GM23338 (cell line): ENCODE measurements around the gene RCL1. TPM values are rescaled to one million over a fixed set of nuclear protein-coding genes. Genes with fewer than 3 reads are reported as not detected.
"Not testable (repeated sequence)": the region's sequence is repeated elsewhere in the genome, so short reads cannot be mapped to it uniquely, and the experiment has no call there.

Experiments
- ATAC-seq: fragments of 200-7000 bp; cut with Tn5 transposase; 3 replicates; pipeline ENCODE4 v1.9.1; 2020
- DNase-seq: peaks from one replicate; pipeline ENCODE4 v3.0.0-alpha.2; 2015; ENCODE audit warnings: low spot score
- H2AFZ ChIP-seq: fragments of 200-600 bp; sonication (generic); 2 replicates; pipeline ENCODE4 v1.8.0; 2016; ENCODE audit warnings: antibody characterized with exemption, mild to moderate bottlenecking, moderate library complexity
- H3F3A ChIP-seq: fragments of 200-600 bp; sonication (generic); replicated peaks from 2 replicates; pipeline ENCODE4 v1.8.0; 2017; ENCODE audit warnings: antibody characterized with exemption, mixed run types, low read depth
- H3K27ac ChIP-seq: fragments of 200-600 bp; sonication (generic); 2 replicates; pipeline ENCODE4 v1.6.1; 2016; ENCODE audit warnings: low read depth
- H3K27me3 ChIP-seq: fragments of 200-600 bp; sonication (generic); 2 replicates; pipeline ENCODE4 v1.8.0; 2016; ENCODE audit warnings: mild to moderate bottlenecking, mixed run types, moderate library complexity; ENCODE audit not compliant: insufficient read depth
- H3K36me3 ChIP-seq: fragments of 200-600 bp; sonication (generic); 2 replicates; pipeline ENCODE4 v1.8.0; 2016; ENCODE audit warnings: mild to moderate bottlenecking; ENCODE audit not compliant: insufficient read depth
- H3K4me1 ChIP-seq: fragments of 200-600 bp; sonication (generic); 2 replicates; pipeline ENCODE4 v1.8.0; 2016; ENCODE audit warnings: mild to moderate bottlenecking, moderate library complexity; ENCODE audit not compliant: insufficient read depth
- H3K4me2 ChIP-seq: fragments of 200-600 bp; sonication (generic); 2 replicates; pipeline ENCODE4 v1.7.1; 2017; ENCODE audit warnings: mixed run types
- H3K4me3 ChIP-seq: fragments of 200-600 bp; sonication (generic); 2 replicates; pipeline ENCODE4 v1.6.1; 2016; ENCODE audit warnings: mixed run types
- H3K79me2 ChIP-seq: fragments of 200-600 bp; sonication (generic); replicated peaks from 2 replicates; pipeline ENCODE4 v1.8.0; 2017; ENCODE audit warnings: mild to moderate bottlenecking; ENCODE audit not compliant: insufficient read depth
- H3K9me2 ChIP-seq: fragments of 200-600 bp; sonication (generic); 2 replicates; pipeline ENCODE4 v1.8.0; 2017; ENCODE audit not compliant: insufficient read depth
- H4K20me1 ChIP-seq: fragments of 200-600 bp; sonication (generic); replicated peaks from 2 replicates; pipeline ENCODE4 v1.8.0; 2017; ENCODE audit warnings: mild to moderate bottlenecking; ENCODE audit not compliant: insufficient read depth
- H3K27ac Mint-ChIP-seq: 2 replicates; pipeline ENCODE4 v1.8.0; 2020; ENCODE audit warnings: inconsistent platforms, mild to moderate bottlenecking, moderate library complexity, mixed read lengths
- H3K27me3 Mint-ChIP-seq: 3 replicates; pipeline ENCODE4 v1.8.0; 2022; ENCODE audit warnings: low read depth, mild to moderate bottlenecking, moderate library complexity, mixed read lengths, inconsistent platforms; ENCODE audit not compliant: insufficient read depth, poor library complexity
- H3K36me3 Mint-ChIP-seq: 3 replicates; pipeline ENCODE4 v1.8.0; 2021; ENCODE audit warnings: low read depth, mild to moderate bottlenecking, inconsistent platforms, moderate library complexity, mixed read lengths
- H3K4me1 Mint-ChIP-seq: 3 replicates; pipeline ENCODE4 v1.8.0; 2020; ENCODE audit warnings: mild to moderate bottlenecking, inconsistent platforms, mixed read lengths
- H3K4me3 Mint-ChIP-seq: 3 replicates; pipeline ENCODE4 v1.8.0; 2021; ENCODE audit warnings: moderate library complexity, mild to moderate bottlenecking, inconsistent platforms, mixed read lengths
- H3K9me3 Mint-ChIP-seq: 3 replicates; pipeline ENCODE4 v1.8.0; 2020; ENCODE audit warnings: moderate library complexity, mild to moderate bottlenecking, inconsistent platforms, mixed read lengths
- CREB1 ChIP-seq: fragments of 250-450 bp; sonication (Bioruptor Pico); IDR thresholded peaks from 2 replicates; pipeline ENCODE4 v1.5.0; 2020; ENCODE audit warnings: low read depth, mild to moderate bottlenecking, moderate library complexity
- EZH2phosphoT487 ChIP-seq: fragments of 200-600 bp; sonication (generic); IDR thresholded peaks from one replicate; pipeline ENCODE4 v1.8.1; 2018; ENCODE audit warnings: antibody characterized with exemption; ENCODE audit not compliant: unreplicated experiment
- JUNB ChIP-seq: IDR thresholded peaks from one replicate; pipeline ENCODE4 v1.6.1; 2016; ENCODE audit warnings: antibody characterized with exemption; ENCODE audit not compliant: unreplicated experiment
- NANOG ChIP-seq: IDR thresholded peaks from 2 replicates; pipeline ENCODE4 v1.6.1; 2016; ENCODE audit warnings: antibody characterized with exemption, borderline replicate concordance
- POLR2AphosphoS5 ChIP-seq: IDR thresholded peaks from 2 replicates; pipeline ENCODE4 v1.6.1; 2016; ENCODE audit warnings: antibody characterized with exemption, low read depth
- STAT1 ChIP-seq: IDR thresholded peaks from one replicate; pipeline ENCODE4 v1.6.1; 2016; ENCODE audit warnings: antibody characterized with exemption; ENCODE audit not compliant: unreplicated experiment
- ZNF114 ChIP-seq: fragments of 250-450 bp; sonication (Bioruptor Pico); IDR thresholded peaks from 2 replicates; pipeline ENCODE4 v1.5.0; 2020; ENCODE audit warnings: mild to moderate bottlenecking, moderate library complexity
- polyA plus RNA-seq: library from polyadenylated mRNA; unstranded; fragments of >200 nt; fragmentation: Nextera tagmentation; extraction: Ambion mirVana; gene quantifications from 2 replicates; pipeline ENCODE4 v1.2.1, GENCODE V29; 2016
- total RNA-seq: library from RNA; depleted of rRNA; stranded (reverse); fragments of >200 nt; shearing (Covaris generic); gene quantifications from 2 replicates; pipeline ENCODE4 v1.2.3, GENCODE V29; 2014
- TF ChIP-seq, protein P1 (sequence below): IDR thresholded peaks from one replicate; pipeline ENCODE4 v1.6.1; 2018; ENCODE audit warnings: antibody characterized with exemption; ENCODE audit not compliant: unreplicated experiment
- TF ChIP-seq, protein P2 (sequence below), 2 experiments: fragments of 200-600 bp in 1 of 2; sonication (generic) in 1 of 2; conservative IDR thresholded peaks; 2 replicates each; pipeline versions ENCODE4 v1.5.1 to v1.6.1; 2016 to 2017; ENCODE audit warnings: antibody characterized with exemption in 2 of 2, low read depth in 2 of 2, mild to moderate bottlenecking in 2 of 2, moderate library complexity in 1 of 2
- TF ChIP-seq, protein P3 (sequence below): IDR thresholded peaks from 2 replicates; pipeline ENCODE4 v1.6.1; 2016; ENCODE audit warnings: antibody characterized with exemption
- TF ChIP-seq, protein P4 (sequence below): fragments of 250-450 bp; sonication (Bioruptor Pico); IDR thresholded peaks from 2 replicates; pipeline ENCODE4 v1.5.0; 2020; ENCODE audit warnings: mild to moderate bottlenecking, moderate library complexity

RCL1 gene
- total and polyA plus RNA-seq, 2 experiments from 2014 or later, result 19.3 to 41.2 TPM

DNA sequence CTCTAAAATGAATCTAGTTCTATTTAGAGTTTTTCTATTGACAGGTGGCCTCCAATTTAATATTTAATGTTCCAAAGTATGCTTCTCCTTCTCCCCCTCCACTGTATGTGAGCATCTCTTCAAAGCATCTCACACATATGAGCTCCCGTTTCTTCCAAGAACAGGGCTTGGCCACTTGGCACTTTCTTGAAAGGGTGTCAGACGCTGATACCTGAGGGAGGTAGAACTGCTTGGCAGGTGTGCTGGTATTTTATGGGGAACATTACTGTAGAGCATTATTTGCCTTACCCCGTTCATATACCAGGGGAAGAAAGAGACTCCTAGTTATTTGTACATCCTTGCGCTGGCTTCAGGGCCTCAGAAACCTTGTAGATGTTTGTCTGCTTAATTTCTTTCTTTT lies 1.9 kb downstream of the RCL1 start:
- ATAC-seq (no peak), DNase-seq (no peak)
- Histone ChIP-seq H3K27ac (no peak overlapping the region), H3K36me3 (no peaks in the 10 kb centered on the region), H3K79me2 (peaks cover 63% of the 10 kb centered on the region), H4K20me1 (peaks cover 34% of the 10 kb centered on the region), H3K27me3 (no peaks in the 10 kb centered on the region), H3F3A (0 out of 2 replicates have a peak, but pooled peaks cover 3% of the 10 kb centered on the region), H3K9me2 (no peaks in the 10 kb centered on the region), H3K4me2 (peak overlapping the region; percentile 98), H3K4me3 (peak overlapping the region; percentile 95), H2AFZ (no peak overlapping the region), H3K4me1 (peaks cover 27% of the 10 kb centered on the region)
- Mint-ChIP-seq H3K4me1 (peaks cover 41% of the 10 kb centered on the region), H3K4me3 (peak overlapping the region; percentile 97), H3K27ac (no peak overlapping the region), H3K27me3 (peaks cover 2% of the 10 kb centered on the region), H3K9me3 (peaks cover 6% of the 10 kb centered on the region; the same call in 2 of the 3 replicates), H3K36me3 (peaks cover 15% of the 10 kb centered on the region)
- TF ChIP-seq, protein P1, sequence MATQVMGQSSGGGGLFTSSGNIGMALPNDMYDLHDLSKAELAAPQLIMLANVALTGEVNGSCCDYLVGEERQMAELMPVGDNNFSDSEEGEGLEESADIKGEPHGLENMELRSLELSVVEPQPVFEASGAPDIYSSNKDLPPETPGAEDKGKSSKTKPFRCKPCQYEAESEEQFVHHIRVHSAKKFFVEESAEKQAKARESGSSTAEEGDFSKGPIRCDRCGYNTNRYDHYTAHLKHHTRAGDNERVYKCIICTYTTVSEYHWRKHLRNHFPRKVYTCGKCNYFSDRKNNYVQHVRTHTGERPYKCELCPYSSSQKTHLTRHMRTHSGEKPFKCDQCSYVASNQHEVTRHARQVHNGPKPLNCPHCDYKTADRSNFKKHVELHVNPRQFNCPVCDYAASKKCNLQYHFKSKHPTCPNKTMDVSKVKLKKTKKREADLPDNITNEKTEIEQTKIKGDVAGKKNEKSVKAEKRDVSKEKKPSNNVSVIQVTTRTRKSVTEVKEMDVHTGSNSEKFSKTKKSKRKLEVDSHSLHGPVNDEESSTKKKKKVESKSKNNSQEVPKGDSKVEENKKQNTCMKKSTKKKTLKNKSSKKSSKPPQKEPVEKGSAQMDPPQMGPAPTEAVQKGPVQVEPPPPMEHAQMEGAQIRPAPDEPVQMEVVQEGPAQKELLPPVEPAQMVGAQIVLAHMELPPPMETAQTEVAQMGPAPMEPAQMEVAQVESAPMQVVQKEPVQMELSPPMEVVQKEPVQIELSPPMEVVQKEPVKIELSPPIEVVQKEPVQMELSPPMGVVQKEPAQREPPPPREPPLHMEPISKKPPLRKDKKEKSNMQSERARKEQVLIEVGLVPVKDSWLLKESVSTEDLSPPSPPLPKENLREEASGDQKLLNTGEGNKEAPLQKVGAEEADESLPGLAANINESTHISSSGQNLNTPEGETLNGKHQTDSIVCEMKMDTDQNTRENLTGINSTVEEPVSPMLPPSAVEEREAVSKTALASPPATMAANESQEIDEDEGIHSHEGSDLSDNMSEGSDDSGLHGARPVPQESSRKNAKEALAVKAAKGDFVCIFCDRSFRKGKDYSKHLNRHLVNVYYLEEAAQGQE, result no peak
- TF ChIP-seq, protein P2, sequence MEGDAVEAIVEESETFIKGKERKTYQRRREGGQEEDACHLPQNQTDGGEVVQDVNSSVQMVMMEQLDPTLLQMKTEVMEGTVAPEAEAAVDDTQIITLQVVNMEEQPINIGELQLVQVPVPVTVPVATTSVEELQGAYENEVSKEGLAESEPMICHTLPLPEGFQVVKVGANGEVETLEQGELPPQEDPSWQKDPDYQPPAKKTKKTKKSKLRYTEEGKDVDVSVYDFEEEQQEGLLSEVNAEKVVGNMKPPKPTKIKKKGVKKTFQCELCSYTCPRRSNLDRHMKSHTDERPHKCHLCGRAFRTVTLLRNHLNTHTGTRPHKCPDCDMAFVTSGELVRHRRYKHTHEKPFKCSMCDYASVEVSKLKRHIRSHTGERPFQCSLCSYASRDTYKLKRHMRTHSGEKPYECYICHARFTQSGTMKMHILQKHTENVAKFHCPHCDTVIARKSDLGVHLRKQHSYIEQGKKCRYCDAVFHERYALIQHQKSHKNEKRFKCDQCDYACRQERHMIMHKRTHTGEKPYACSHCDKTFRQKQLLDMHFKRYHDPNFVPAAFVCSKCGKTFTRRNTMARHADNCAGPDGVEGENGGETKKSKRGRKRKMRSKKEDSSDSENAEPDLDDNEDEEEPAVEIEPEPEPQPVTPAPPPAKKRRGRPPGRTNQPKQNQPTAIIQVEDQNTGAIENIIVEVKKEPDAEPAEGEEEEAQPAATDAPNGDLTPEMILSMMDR (conservative IDR thresholded peaks at IDR 0.05; ENCODE audit: low read depth in 2 of 2), result no peak
- TF ChIP-seq STAT1 (no peak), JUNB (no peak), EZH2phosphoT487 (no peak), ZNF114 (CRISPR knock-in tag) (no peak), CREB1 (CRISPR knock-in tag) (no peak), POLR2AphosphoS5 (no peak), NANOG (no peak)
- TF ChIP-seq, protein P3, sequence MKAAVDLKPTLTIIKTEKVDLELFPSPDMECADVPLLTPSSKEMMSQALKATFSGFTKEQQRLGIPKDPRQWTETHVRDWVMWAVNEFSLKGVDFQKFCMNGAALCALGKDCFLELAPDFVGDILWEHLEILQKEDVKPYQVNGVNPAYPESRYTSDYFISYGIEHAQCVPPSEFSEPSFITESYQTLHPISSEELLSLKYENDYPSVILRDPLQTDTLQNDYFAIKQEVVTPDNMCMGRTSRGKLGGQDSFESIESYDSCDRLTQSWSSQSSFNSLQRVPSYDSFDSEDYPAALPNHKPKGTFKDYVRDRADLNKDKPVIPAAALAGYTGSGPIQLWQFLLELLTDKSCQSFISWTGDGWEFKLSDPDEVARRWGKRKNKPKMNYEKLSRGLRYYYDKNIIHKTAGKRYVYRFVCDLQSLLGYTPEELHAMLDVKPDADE, result no peak
- TF ChIP-seq, protein P4, sequence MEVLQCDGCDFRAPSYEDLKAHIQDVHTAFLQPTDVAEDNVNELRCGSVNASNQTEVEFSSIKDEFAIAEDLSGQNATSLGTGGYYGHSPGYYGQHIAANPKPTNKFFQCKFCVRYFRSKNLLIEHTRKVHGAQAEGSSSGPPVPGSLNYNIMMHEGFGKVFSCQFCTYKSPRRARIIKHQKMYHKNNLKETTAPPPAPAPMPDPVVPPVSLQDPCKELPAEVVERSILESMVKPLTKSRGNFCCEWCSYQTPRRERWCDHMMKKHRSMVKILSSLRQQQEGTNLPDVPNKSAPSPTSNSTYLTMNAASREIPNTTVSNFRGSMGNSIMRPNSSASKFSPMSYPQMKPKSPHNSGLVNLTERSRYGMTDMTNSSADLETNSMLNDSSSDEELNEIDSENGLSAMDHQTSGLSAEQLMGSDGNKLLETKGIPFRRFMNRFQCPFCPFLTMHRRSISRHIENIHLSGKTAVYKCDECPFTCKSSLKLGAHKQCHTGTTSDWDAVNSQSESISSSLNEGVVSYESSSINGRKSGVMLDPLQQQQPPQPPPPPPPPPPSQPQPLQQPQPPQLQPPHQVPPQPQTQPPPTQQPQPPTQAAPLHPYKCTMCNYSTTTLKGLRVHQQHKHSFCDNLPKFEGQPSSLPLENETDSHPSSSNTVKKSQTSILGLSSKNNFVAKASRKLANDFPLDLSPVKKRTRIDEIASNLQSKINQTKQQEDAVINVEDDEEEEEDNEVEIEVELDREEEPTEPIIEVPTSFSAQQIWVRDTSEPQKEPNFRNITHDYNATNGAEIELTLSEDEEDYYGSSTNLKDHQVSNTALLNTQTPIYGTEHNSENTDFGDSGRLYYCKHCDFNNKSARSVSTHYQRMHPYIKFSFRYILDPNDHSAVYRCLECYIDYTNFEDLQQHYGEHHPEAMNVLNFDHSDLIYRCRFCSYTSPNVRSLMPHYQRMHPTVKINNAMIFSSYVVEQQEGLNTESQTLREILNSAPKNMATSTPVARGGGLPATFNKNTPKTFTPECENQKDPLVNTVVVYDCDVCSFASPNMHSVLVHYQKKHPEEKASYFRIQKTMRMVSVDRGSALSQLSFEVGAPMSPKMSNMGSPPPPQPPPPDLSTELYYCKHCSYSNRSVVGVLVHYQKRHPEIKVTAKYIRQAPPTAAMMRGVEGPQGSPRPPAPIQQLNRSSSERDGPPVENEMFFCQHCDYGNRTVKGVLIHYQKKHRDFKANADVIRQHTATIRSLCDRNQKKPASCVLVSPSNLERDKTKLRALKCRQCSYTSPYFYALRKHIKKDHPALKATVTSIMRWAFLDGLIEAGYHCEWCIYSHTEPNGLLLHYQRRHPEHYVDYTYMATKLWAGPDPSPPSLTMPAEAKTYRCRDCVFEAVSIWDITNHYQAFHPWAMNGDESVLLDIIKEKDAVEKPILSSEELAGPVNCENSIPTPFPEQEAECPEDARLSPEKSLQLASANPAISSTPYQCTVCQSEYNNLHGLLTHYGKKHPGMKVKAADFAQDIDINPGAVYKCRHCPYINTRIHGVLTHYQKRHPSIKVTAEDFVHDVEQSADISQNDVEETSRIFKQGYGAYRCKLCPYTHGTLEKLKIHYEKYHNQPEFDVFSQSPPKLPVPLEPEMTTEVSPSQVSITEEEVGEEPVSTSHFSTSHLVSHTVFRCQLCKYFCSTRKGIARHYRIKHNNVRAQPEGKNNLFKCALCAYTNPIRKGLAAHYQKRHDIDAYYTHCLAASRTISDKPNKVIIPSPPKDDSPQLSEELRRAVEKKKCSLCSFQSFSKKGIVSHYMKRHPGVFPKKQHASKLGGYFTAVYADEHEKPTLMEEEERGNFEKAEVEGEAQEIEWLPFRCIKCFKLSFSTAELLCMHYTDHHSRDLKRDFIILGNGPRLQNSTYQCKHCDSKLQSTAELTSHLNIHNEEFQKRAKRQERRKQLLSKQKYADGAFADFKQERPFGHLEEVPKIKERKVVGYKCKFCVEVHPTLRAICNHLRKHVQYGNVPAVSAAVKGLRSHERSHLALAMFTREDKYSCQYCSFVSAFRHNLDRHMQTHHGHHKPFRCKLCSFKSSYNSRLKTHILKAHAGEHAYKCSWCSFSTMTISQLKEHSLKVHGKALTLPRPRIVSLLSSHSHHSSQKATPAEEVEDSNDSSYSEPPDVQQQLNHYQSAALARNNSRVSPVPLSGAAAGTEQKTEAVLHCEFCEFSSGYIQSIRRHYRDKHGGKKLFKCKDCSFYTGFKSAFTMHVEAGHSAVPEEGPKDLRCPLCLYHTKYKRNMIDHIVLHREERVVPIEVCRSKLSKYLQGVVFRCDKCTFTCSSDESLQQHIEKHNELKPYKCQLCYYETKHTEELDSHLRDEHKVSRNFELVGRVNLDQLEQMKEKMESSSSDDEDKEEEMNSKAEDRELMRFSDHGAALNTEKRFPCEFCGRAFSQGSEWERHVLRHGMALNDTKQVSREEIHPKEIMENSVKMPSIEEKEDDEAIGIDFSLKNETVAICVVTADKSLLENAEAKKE, result no peak

DNA sequence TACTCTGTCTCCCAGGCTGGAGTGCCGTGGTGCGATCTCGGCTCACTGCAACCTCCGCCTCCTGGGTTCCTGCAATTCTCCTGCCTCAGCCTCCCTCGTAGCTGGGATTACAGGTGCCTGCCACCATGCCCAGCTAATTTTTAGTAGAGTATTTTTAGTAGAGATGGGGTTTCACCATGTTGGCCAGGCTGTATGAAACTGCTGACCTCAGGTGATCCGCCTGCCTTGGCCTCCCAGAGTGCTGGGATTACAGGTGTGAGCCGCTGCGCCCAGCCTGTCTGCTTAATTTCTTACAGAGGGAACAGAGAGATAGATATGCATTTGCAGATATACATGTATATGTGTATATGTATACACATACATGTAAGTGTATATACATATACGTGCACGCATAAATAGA lies 2.4 kb downstream of the RCL1 start:
- H3K79me2 ChIP-seq, result peaks cover 68% of the 10 kb centered on the region
- Mint-ChIP-seq H3K36me3 (peaks cover 15% of the 10 kb centered on the region), H3K4me1 (peaks cover 38% of the 10 kb centered on the region)
- peaks cover 37% of the 10 kb centered on the region for H4K20me1 ChIP-seq
- not testable (repeated sequence) for DNase-seq, H3K9me2 ChIP-seq, H2AFZ ChIP-seq, H3F3A ChIP-seq, H3K27ac ChIP-seq, ATAC-seq, H3K27ac Mint-ChIP-seq, H3K4me3 Mint-ChIP-seq, H3K9me3 Mint-ChIP-seq, H3K27me3 Mint-ChIP-seq, H3K36me3 ChIP-seq, H3K4me3 ChIP-seq, H3K27me3 ChIP-seq
- peaks cover 27% of the 10 kb centered on the region for H3K4me1 ChIP-seq
- H3K4me2 ChIP-seq, result peak overlapping the region; percentile 98; the same call in 1 of the 2 replicates
